ENCODE measurements around the gene STK10. TPM values are rescaled to one million over a fixed set of nuclear protein-coding genes. Genes with fewer than 3 reads are reported as not detected.

STK10 gene
- total RNA-seq, 3 donors from 2014 or later: 22.7 to 36.3 (median 29.9) TPM

DNA sequence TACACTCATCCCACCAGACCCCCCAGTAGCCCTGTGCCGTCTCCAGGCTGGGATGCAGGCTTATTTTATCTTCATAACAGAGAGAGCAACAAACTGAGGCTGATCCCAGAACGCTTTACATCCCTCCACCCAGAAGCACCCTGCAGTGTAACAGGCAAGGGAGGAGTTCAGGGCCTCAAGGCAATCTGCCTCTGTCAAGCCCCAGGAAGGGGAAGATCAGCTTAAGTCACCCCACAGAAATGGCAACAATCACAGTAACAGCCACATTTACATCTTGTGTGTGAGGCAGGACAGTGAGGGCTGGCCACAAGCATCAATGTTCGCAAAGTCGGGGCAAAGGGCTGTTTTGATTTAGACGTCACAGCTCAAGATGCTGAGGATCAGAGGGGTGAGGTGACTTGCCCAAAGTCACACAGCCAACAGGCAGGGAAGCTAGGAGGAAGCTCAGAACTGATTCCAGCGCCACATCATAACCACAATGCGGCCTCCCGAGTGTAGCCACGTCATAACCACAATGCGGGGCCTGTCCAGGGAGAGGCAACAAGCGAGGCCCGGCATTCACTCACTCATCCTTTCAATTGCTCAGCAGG, 14.4 kb downstream of the STK10 start:
- intact Hi-C loops (cut with DNase I, micrococcal nuclease): no loop called here
- peak in 1 of 3 donors; percentile 77 for DNase-seq
- TF ChIP-seq, protein P1, sequence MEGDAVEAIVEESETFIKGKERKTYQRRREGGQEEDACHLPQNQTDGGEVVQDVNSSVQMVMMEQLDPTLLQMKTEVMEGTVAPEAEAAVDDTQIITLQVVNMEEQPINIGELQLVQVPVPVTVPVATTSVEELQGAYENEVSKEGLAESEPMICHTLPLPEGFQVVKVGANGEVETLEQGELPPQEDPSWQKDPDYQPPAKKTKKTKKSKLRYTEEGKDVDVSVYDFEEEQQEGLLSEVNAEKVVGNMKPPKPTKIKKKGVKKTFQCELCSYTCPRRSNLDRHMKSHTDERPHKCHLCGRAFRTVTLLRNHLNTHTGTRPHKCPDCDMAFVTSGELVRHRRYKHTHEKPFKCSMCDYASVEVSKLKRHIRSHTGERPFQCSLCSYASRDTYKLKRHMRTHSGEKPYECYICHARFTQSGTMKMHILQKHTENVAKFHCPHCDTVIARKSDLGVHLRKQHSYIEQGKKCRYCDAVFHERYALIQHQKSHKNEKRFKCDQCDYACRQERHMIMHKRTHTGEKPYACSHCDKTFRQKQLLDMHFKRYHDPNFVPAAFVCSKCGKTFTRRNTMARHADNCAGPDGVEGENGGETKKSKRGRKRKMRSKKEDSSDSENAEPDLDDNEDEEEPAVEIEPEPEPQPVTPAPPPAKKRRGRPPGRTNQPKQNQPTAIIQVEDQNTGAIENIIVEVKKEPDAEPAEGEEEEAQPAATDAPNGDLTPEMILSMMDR (IDR thresholded peaks at IDR 0.05): no peak
- peak; percentile 3 for ATAC-seq
- Histone ChIP-seq H3K4me1 (ENCODE audit: low read depth) (peaks cover 5% of the 10 kb centered on the region), H3K4me3 (no peak overlapping the region), H3K9me3 (no peaks in the 10 kb centered on the region), H3K36me3 (ENCODE audit: low read depth) (no peaks in the 10 kb centered on the region)

DNA sequence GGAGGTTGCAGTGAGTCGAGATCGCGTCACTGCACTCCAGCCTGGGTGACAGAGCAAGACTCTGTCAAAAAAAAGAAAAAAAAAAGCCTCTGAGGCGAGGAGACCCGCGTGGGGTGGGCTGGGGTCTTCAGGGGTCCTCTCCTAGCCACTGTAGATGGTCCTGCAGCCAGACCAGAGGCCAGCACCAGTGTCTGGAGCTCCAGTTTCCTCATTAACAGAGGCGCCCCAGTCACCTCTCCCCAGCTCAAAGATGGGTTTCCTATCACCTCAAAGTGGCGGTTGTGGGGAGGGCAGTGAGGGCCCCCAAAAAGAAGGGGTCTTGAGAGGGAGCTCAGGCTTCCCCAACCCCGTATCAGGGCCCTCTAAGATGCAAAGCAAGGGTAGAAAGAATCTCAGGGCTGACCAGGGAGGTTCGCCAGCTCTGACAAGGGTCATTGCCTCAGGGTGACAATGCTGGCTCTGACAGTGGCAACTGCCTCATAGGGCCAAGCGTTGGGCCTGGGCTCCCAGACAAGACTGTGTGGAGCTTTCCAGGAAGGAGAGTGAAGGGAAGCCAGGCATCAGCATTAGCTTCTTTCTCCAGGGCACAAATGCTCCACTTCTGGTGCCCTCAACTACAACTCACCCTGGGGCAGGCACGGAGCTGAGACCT, 15.0 kb downstream of the STK10 start:
- DNase-seq: no peak
- Histone ChIP-seq H3K9me3 (no peaks in the 10 kb centered on the region), H3K36me3 (ENCODE audit: low read depth) (no peaks in the 10 kb centered on the region), H3K4me3 (no peak overlapping the region), H3K4me1 (ENCODE audit: low read depth) (peaks cover 3% of the 10 kb centered on the region)
- intact Hi-C loops (cut with DNase I, micrococcal nuclease): no loop called here
- TF ChIP-seq, protein P1 (IDR thresholded peaks at IDR 0.05): no peak
- ATAC-seq: no peak

DNA sequence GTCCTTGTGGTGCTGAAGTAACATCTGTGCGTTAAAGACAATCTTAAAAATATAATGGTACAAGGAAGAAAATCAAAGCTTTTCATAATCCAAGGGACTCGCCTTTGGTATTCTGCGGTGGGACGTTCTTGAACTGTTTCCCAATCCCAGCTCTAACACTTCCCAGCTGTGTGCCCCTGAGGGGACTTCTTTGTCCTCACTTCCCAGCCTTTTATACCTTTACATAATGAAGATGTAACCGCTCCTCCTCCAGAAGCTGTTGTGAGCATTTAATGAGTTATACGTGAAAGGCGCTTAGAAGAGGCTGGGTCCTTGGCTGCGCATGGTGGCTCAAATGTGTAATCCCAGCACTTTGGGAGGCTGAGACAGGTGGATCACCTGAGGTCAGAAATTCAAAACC, 16.9 kb downstream of the STK10 start:
- no peak for DNase-seq
- TF ChIP-seq, protein P1 (IDR thresholded peaks at IDR 0.05): no peak
- H3K9me3 ChIP-seq: no peaks in the 10 kb centered on the region
- H3K36me3 ChIP-seq (ENCODE audit: low read depth): no peaks in the 10 kb centered on the region
- H3K4me1 ChIP-seq (ENCODE audit: low read depth): peaks cover 3% of the 10 kb centered on the region
- no peak overlapping the region for H3K4me3 ChIP-seq
- no peak for ATAC-seq
- intact Hi-C loops (cut with DNase I, micrococcal nuclease): no loop called here

DNA sequence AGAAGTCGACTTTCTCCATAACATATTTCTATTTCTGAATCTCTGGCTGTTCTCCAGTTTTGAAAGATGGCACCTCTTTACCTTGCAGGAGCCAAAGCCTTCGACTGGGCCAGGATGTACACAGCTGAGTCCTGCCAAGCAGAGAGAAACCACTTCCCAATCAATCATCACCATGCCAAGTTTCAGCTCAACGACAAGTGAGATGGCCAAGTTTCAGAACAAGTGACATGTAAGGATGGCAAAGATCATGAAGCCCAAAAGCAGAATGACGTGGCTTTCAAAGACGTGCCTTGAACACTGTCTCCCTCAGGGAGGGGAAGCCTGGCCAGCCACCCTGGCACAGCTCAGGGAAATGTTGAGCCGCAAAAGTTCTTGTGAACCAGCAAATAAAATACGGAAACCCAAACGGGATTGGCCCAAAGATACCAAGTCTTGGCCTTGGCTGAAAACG, 17.7 kb downstream of the STK10 start:
- ATAC-seq (no peak), DNase-seq (no peak)
- peaks cover 3% of the 10 kb centered on the region for H3K4me1 ChIP-seq (ENCODE audit: low read depth)
- no peaks in the 10 kb centered on the region for H3K9me3 ChIP-seq
- TF ChIP-seq, protein P1 (IDR thresholded peaks at IDR 0.05): no peak
- H3K4me3 ChIP-seq: no peak overlapping the region
- H3K36me3 ChIP-seq (ENCODE audit: low read depth): no peaks in the 10 kb centered on the region
- intact Hi-C loops (cut with DNase I, micrococcal nuclease): no loop called here

DNA sequence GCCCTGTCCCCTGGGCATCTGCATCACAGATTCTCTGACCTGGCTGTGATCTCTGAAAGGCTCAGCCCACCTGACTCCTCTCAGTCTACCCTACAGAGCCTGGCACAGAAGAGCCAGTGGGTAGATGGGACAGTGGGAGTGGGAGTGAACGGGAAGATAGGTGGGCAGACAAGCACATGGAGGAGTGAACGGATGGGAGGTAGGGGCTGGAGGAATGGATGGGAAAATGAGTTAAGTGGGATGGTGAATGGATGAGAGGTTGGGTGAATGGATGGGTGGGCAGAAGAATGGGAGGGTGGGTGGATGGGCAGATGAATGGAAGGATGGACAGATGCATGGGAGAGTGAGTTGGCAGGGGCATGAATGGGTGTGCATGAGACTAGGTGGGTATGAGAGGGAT, 18.8 kb downstream of the STK10 start:
- peaks cover 6% of the 10 kb centered on the region for H3K4me1 ChIP-seq (ENCODE audit: low read depth)

More for the DNA sequence above, 18.8 kb downstream of the STK10 start:
- intact Hi-C loops (cut with DNase I, micrococcal nuclease): no loop called here
- Histone ChIP-seq H3K9me3 (no peaks in the 10 kb centered on the region), H3K4me3 (no peak overlapping the region), H3K36me3 (ENCODE audit: low read depth) (no peaks in the 10 kb centered on the region)
- ATAC-seq (no peak), DNase-seq (no peak)
- TF ChIP-seq, protein P1 (IDR thresholded peaks at IDR 0.05): no peak

Measured in mucosa of descending colon (tissue), 3 donors.